HG03025 (cell line): ENCODE results near the gene RASSF6.
"Not testable (repeated sequence)": the region's sequence is repeated elsewhere in the genome, so short reads cannot be mapped to it uniquely, and the experiment has no call there.

Source experiments
- ATAC-seq: cut with Tn5 transposase; IDR thresholded peaks from one replicate; pipeline ENCODE4 v1.9.1; 2021; ENCODE audit warnings: mild to moderate bottlenecking, moderate library complexity; ENCODE audit not compliant: unreplicated experiment, low FRiP score

RASSF6 gene

DNA sequence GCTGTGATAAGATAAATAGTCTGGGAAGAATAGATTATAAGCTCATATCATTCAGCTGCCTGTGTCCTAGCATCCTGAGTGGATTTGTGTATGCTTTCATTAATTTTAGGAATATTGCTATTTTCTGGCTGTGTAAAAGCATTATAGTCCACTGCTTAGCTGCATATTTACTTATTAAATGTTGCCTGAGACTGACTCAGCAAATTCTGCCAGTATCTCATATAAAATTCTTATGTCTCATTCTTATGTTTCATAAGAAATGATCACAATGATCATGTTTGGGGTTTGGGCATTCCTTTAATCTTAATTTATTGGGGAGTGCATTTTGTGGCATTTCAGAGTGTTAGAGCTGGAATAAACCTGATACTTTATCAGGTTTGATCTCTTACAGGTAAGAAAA is 34.9 kb downstream of the RASSF6 start:
- ATAC-seq: no peak

DNA sequence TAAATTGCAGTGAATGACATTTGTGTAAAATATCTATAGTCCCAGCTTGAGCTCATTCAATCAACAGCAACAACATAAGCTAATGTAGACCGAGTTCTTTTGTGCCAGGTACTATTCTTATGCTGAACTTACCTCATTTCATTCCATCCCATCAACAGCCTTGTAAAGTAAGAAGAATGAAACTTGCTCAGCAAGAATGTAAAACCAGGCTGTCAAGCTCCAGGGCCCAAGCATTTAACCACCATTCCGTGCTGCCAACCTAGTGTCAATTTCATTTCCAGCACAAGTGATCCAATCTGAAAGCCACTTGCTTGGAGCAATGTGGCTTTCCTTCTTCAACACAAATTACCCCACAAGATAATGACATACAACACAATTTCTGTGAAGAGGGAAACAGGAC is 36.6 kb downstream of the RASSF6 start:
- ATAC-seq: no peak

DNA sequence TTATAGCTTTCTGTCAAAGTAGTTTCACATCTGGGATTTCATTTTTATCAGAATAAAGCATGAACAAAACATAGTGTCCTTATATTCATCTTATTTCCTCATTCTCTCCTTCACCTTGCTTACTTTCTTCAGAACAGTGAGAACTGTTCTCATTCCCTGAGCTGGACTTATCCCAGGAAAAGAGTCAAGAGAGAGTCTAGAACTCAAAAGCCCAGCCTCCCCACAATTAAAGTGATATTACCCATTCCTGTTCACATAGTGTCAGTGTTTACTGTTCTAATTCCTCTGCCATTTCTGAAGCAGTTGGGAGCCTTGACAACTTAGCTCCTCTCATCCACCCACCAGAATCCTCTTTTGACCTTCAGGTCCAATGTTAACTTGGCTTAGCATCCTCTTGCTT is 42.9 kb downstream of the RASSF6 start:
- no peak for ATAC-seq

DNA sequence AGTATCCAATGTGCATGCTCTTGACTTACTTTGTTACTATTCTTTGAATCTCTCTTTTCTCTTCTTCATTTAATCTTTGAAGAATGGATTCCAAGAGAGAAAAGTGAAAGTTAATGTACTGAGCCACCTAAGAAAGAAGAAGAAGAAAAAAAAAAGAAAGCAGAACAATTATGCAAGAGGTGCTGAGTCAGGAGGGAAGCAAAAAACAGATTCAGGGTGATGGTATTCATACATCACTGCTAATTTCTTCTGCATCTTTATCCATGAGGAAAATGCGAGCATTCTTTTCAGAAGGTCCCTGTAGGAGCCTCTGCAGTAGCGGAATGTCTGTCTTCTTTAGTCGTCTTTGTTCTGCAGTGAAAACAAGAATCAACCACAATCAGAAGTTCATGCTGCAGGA is 43.9 kb downstream of the RASSF6 start:
- ATAC-seq: no peak

DNA sequence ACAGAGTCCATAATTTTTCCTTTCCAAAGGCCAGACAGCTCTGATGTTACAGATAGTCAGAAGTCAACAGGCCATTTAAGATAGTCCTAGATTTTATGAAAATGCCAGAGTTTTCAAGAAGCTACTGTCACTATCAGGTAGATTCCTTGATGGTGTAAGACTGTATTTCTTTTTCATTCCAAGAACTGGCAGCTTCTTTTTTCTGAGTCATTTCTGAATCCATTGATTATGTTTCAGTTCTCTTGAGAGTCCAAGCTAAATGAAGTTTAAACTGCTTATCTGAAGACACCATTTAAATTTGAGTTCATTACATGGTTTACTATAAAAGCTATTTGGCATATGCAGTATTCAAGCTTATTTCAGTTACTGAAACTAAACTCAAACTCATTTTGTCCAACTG is 44.6 kb downstream of the RASSF6 start:
- ATAC-seq: no peak

DNA sequence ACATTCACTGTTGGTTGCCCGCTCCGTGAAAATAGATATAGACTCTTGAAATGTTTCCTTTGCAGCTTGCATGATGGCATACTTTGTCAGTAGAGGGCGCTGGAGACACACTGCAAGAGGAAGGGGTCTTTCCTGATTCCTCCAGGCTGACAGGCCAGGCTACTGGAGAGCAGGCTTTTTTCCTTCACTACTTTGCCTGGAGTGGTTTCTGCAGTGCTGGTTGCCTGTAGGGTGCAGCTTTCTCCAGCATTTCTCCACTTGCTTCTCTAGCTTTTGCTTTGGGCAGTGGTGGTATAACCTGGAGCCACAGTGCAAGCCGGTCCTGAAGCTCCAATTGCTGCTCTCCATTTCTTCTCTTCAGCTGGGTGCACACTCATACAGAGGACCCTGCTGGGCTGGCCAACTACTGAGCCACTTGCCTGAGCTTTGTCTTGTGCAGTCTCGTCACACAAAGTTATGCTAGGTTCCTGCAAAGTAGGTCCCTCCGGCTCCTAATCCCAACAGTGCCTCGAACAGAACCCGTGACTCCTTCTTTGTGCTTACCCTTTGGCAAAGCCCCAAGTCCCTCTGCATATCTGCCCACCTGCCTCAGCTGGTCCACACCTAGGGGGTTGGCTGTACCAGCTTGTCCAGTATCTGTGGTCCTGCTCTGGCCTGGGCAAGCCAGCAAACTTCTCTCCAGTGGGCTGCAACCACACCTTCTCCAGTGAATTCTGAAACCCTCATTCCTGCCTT is 46.3 kb downstream of the RASSF6 start:
- no peak for ATAC-seq

DNA sequence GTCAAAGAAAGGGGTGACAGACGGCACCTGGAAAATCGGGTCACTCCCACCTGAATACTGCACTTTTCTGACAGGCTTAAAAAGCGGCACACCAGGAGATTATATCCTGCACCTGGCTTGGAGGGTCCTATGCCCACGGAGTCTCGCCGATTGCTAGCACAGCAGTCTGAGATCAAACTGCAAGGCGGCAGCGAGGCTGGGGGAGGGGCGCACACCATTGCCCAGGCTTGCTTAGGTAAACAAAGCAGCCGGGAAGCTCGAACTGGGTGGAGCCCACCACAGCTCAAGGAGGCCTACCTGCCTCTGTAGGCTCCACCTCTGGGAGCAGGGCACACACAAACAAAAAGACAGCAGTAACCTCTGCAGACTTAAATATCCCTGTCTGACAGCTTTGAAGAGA is 69.4 kb downstream of the RASSF6 start:
- not testable (repeated sequence) for ATAC-seq

DNA sequence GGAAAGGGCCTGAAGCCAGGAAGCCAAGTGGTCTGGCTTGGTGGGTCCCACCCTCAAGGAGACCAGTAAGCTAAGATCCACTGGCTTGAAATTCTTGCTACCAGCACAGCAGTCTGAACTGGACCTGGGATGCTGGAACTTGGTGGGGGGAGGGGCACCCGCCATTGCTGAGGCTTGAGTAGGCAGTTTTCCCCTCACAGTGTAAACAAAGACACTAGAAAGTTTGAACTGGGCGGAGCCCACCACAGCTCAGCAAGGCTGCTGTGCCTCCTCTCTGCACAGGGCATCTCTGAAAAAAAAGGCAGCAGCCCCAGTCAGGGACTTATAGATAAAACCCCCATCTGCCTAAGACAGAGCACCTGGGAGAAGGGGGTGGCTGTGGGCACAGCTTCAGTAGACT is 75.6 kb downstream of the RASSF6 start:
- ATAC-seq: no peak

DNA sequence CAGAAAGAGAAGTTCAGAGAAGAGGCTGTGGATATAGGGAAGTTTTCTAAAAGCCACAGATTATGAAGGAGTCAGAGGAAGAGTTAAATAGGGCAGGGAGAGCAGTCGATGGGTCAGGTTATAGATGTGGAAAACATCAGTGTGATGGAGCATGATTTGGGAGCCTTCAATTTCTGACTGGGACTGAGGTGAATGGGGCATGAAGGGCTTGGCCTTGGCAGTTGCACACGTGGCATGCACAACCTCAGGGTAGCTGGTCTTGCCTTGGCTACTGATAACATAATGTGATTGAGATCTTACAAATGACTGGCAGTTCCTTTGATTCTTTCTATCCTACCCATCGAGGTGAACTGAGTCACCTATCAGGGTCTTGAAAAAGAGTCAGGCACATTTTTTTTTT is 79.0 kb downstream of the RASSF6 start:
- ATAC-seq: no peak

DNA sequence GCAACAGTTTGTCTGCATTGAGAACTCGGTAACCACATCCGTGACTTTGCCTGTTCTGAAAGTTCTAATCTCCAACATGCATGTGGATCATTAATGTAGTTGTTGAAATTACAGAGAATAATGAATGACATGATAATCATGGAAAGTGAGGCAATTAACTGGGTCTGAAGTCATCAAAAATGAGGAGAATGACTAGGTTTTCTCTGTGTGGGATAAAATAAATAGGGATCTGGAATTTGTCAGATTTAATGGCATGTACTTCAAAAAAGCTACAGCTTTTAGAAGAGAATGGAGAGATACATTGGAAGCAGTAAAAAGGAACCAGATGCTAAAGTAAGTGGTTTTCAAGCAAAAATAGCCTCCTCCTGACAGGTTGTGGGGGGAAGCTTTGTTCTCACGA is 79.4 kb downstream of the RASSF6 start:
- no peak for ATAC-seq

DNA sequence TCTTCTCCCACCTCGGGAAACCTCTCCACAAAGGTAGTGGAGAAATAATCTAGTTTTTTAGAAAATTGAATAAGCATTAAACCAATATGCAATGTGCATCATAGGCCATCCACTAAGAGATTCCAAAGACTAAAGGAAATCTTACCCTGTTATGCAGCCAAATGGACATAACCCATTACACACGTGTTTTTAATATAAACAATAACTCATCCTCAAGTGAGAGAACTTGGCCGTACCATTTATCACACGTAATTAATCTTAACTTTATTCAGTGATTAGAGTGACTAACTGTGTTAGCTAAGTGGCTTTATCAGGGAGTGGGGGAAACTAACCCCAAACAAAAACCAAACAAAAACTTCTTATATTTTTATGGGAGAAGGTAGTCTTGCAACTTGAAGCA is 80.8 kb downstream of the RASSF6 start:
- no peak for ATAC-seq

DNA sequence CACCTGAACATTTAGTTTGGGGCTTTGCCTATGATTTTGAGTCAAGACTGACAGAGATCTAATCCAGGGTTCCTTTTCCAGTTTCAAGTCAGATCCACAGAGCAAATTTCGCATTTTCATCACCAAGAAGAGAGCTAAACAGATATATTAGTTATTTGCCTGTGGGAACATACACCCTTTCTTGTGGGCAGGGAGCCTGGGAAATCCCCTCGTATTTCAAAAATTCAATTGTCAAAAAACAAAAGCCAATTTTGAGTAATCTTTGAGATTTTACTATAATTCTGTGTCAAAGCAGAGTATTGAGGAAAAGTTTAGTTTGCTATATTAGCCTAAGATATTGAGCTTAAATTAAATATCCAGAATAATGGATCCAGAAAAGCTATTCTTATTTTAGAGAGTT is 82.1 kb downstream of the RASSF6 start:
- ATAC-seq: no peak

DNA sequence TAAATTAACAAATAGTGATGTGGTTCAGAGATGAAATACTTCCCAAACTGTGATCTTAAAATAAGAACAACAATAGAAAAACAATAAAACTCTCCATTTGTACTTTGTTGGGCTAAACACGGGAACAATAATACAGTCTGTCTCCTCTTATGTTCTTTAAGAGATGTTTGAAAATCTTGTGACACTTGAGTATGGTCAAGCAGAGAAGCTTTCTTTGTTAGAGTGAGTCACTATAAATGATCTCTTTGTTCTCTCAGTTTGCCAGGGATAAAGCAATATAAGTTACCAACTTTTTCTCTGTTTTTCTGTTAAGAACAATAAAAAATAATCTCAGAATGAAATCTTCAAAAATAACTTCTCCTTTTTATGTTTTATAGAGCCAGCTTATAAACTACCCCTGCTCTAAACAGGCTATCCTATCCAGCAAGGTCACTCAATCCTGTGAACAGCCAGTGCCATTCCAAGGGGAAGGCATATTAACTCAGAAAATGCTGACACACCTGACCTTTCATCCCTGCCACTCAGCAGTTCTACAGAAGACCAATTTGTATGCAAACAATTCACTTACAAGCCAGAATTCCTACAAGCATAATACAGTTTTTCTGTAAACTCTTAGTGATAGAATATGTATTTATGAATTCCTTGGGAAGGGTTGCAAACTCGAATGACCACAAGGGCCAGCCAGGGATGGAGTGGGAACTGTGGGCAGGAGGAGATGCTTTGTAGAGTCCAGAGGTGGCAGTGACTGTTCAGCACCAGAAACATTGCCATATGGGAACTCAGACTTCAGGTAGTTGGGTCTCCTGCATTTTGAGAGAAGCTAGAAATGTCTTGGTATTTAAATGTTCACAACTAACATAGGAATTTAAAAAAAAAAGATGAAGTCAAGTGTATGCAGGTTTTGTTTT is 86.5 kb downstream of the RASSF6 start:
- no peak for ATAC-seq

DNA sequence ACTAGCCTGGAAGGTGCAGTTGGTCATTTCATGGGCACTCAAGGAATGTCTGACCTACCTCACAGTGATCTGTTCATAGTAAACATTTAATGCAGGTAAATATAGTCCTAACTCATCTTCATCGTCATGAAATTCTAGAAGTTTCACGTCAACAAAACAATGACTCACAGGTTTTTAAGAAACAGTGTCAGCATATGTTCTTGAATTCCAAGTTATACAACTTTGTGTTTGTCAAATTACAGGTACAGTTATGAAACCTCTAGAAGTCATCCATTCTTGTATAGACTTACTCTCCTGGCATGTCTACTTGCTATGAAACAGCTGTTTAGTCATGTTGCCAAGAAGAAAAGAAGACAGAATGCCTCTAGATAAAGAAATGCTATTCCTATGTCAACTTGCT is 92.1 kb downstream of the RASSF6 start:
- no peak for ATAC-seq

DNA sequence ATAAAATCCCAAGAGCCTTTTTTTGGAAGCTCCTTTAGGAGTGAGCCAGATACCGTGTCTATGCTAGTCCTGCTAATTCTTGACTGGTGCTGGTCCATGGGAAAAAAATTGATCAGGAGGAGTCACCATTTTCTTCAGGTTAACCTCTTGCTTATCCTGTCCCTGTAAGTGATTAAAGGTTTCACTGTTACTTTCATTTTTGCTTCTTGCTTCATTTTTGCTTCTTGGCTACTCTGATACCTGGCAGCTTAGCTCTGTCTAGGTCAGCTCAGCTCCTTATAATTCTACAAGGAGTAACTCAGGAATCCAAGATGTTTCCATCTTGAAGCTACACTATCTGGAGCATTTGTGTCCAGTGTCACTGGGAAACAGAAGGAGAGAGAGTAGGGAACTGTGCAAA is 93.0 kb downstream of the RASSF6 start:
- ATAC-seq: no peak

DNA sequence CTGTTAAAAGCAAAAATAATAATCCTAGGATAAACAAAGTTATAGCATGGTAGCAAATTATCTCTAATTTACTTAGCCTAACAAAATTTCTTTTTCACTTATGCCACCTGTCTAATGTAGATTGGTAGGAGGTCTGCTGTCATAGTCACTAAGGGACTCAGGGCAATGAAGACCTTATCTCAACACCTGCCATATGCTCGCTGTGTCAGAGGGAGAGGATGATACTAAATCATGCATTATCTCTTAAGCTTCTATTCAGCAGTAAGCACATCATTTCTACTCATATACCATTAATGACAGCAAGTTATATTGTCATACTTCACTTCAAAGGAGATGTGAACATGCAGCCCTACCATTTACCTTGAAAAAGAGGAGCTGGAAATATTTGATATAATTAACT is 94.6 kb downstream of the RASSF6 start:
- ATAC-seq: no peak

DNA sequence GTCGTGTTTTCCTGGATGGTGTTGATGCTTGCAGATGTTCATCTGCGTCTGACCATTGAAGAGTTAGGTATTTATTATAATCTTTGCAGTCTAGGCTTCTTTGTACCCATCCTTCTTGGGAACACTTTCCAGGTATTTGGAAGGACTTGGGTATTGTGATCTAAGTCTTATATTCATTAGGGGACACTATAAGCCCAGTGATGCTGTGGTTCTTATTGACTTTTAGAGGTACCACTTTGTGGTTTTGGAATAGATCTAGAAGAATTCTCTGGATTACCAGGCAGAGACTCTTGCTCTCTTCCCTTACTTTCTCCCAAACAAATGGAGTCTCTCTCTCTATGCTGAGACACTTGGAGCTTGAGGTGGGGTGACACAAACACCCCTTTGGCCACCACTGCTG is 97.1 kb downstream of the RASSF6 start:
- no peak for ATAC-seq
